Chondrocyte (in vitro differentiated cells): Measurements from ENCODE around the gene WNT5B. TPM values are rescaled to one million over a fixed set of nuclear protein-coding genes. Genes with fewer than 3 reads are reported as not detected.

Experiments used
- DNase-seq: peaks from one replicate; pipeline ENCODE4 v3.0.0; 2021; ENCODE audit warnings: mixed read lengths, low spot score
- H3K27ac Mint-ChIP-seq: one replicate; pipeline ENCODE4 v1.8.0; 2021; ENCODE audit warnings: mild to moderate bottlenecking, moderate library complexity, mixed read lengths; ENCODE audit not compliant: unreplicated experiment
- H3K27me3 Mint-ChIP-seq: 2 replicates; pipeline ENCODE4 v1.8.0; 2021; ENCODE audit warnings: low read depth, mixed read lengths
- H3K36me3 Mint-ChIP-seq: 2 replicates; pipeline ENCODE4 v1.8.0; 2021; ENCODE audit warnings: low read depth, mixed read lengths
- H3K4me1 Mint-ChIP-seq: 2 replicates; pipeline ENCODE4 v1.8.0; 2021; ENCODE audit warnings: low read depth, mild to moderate bottlenecking, mixed read lengths
- H3K4me3 Mint-ChIP-seq: one replicate; pipeline ENCODE4 v1.8.0; 2021; ENCODE audit warnings: mild to moderate bottlenecking, moderate library complexity, mixed read lengths; ENCODE audit not compliant: unreplicated experiment
- H3K9me3 Mint-ChIP-seq: 2 replicates; pipeline ENCODE4 v1.8.0; 2021; ENCODE audit warnings: low read depth, mixed read lengths
- total RNA-seq: library from RNA; stranded (reverse); gene quantifications from 3 replicates; pipeline ENCODE4 v1.2.1, GENCODE V29; 2021
- TF ChIP-seq, protein P1 (sequence below): fragments of 200-600 bp; sonication (generic); IDR thresholded peaks from 2 replicates; pipeline ENCODE4 v1.5.0; 2021; ENCODE audit warnings: antibody characterized with exemption, mild to moderate bottlenecking, moderate library complexity

WNT5B gene
- total RNA-seq, 1 donor from 2014 or later: 68.0 TPM

DNA sequence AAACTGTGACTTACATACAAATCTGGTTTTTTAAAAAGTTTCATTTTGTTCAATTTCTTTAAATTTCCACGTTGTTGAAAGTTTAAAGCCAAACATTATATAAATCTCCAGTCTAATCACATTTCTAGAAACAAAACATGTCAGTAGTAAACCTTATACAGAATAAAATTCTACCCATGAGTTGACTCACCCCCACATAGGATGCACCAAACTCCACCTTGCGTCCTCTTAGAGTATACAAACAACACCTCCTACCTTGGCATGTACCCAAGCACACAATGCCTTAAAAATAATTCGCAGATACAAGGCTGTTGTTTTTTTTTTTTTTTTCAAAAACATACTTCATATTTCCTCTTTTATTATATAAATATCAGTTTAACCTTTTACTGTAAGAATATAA lies 38.0 kb upstream of the WNT5B start:
- TF ChIP-seq, protein P1, sequence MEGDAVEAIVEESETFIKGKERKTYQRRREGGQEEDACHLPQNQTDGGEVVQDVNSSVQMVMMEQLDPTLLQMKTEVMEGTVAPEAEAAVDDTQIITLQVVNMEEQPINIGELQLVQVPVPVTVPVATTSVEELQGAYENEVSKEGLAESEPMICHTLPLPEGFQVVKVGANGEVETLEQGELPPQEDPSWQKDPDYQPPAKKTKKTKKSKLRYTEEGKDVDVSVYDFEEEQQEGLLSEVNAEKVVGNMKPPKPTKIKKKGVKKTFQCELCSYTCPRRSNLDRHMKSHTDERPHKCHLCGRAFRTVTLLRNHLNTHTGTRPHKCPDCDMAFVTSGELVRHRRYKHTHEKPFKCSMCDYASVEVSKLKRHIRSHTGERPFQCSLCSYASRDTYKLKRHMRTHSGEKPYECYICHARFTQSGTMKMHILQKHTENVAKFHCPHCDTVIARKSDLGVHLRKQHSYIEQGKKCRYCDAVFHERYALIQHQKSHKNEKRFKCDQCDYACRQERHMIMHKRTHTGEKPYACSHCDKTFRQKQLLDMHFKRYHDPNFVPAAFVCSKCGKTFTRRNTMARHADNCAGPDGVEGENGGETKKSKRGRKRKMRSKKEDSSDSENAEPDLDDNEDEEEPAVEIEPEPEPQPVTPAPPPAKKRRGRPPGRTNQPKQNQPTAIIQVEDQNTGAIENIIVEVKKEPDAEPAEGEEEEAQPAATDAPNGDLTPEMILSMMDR: peak; percentile 54
- H3K27me3 Mint-ChIP-seq: no peaks in the 10 kb centered on the region
- no peaks in the 10 kb centered on the region for H3K9me3 Mint-ChIP-seq
- H3K36me3 Mint-ChIP-seq: no peaks in the 10 kb centered on the region
- no peak for DNase-seq
- H3K4me3 Mint-ChIP-seq: peak overlapping the region; percentile 72
- H3K27ac Mint-ChIP-seq: peak overlapping the region; percentile 96
- H3K4me1 Mint-ChIP-seq: peaks cover 80% of the 10 kb centered on the region

DNA sequence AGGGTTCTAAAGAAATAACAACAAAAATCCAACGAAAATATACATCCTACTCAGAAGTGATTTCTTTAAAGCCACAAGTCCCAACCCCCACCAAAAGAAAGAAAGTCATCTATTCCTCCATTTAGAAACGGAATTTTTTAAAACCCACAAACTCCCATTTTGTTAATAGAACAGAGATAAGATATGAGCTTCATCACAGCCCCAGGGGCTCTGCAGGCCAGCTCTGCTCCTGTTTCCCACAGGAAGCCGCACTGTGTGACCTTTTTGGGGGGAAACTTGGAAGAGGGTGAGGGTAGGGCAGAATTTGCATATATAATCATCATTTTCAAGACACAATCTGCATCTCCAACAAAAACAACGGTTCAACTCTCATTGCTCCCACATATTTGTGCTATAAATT lies 37.5 kb upstream of the WNT5B start:
- peak overlapping the region; percentile 93 for H3K27ac Mint-ChIP-seq
- no peak for DNase-seq

DNA sequence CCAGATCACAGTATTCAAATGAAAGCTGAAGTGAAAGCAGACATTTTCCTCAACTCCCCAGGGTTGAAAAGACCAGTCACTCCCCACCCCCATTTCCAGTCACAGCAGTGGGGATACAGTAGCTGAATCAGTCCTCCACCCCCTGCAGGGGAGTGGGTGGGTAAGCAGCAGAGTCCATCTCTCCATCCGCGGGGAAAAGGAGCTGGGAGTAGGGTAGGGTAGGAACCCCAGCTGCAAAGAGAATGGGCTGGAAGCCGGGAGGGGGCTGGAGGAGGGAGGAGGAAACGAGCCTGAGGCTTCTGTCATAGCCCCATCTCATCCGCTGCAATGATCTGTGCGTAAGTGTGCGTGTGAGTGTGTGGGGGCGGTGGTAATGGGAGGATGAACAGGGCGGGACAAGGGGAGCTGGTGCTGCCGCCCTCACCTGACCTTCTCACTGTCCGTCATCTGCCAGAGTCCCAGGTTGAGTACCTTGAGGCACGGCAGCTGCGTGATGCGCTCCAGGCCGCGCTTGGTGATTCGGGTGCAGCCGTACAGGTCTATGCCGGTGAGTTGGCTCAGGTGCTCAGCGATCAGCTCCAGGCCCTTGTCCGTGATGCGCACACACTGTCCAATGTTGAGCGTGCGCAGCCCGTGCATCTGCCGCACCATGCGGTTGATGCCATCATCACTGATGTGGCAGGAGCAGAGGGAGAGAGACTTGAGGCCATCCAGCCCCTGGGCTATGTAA lies 36.4 kb upstream of the WNT5B start:
- no peak for DNase-seq
- H3K27ac Mint-ChIP-seq: peak overlapping the region; percentile 93

More for the DNA sequence above, 37.5 kb upstream of the WNT5B start:
- TF ChIP-seq, protein P1: no peak
- peaks cover 81% of the 10 kb centered on the region for H3K4me1 Mint-ChIP-seq
- H3K36me3 Mint-ChIP-seq: no peaks in the 10 kb centered on the region
- H3K9me3 Mint-ChIP-seq: no peaks in the 10 kb centered on the region
- no peaks in the 10 kb centered on the region for H3K27me3 Mint-ChIP-seq
- H3K4me3 Mint-ChIP-seq: peak overlapping the region; percentile 78

DNA sequence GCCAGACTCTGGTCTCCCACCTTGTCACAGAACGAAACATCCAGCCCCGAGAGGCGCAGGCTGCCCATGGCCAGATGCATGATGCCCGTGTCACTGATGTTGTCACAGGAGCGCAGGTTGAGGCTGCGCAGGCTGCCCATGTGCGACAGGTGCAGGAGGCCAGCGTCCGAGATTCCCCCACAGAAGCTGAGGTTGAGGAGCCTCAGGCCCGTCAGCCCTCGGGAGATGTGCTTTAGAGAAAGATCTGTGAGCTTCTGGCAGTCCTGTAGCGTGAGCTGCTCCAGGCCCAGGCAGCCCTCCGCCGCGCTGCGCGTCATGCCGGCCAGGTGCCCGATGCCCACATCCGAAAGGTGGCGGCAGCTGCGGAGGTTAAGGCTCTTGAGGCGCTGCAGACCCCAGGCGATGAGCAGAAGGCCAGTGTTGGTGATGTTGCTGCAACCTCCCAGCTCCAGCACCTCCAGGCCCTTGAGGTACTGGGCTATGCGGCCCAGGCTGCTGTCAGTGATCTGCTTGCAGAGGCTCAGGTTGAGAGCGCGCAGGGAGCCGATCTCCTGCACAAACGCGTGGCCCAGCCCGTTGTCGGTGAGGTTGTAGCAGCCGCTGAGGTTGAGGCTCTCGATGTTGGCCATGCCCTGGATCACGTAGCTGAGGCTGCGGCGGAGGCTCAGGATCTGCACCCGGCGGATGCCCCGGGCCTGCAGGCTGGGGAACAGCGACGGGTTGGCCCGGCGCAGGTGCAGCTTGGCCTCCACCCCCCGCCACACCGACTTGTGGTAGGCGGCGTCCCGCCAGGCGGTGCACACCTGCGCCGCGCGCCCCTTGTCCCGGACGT lies 35.6 kb upstream of the WNT5B start:
- peaks cover 71% of the 10 kb centered on the region for H3K4me1 Mint-ChIP-seq
- no peaks in the 10 kb centered on the region for H3K27me3 Mint-ChIP-seq
- TF ChIP-seq, protein P1: no peak
- peak overlapping the region; percentile 93 for H3K27ac Mint-ChIP-seq
- no peak for DNase-seq
- peak overlapping the region; percentile 78 for H3K4me3 Mint-ChIP-seq
- no peaks in the 10 kb centered on the region for H3K36me3 Mint-ChIP-seq
- no peaks in the 10 kb centered on the region for H3K9me3 Mint-ChIP-seq

More for the DNA sequence above, 36.4 kb upstream of the WNT5B start:
- Mint-ChIP-seq H3K4me3 (peak overlapping the region; percentile 78), H3K36me3 (no peaks in the 10 kb centered on the region), H3K27me3 (no peaks in the 10 kb centered on the region), H3K9me3 (no peaks in the 10 kb centered on the region), H3K4me1 (peaks cover 79% of the 10 kb centered on the region)
- TF ChIP-seq, protein P1: peak; percentile 45

- DNase-seq: no peak
- H3K27me3 Mint-ChIP-seq: no peaks in the 10 kb centered on the region
- TF ChIP-seq, protein P1: no peak
- H3K4me1 Mint-ChIP-seq: peaks cover 65% of the 10 kb centered on the region
- H3K9me3 Mint-ChIP-seq: no peaks in the 10 kb centered on the region
- no peaks in the 10 kb centered on the region for H3K36me3 Mint-ChIP-seq
- peak overlapping the region; percentile 78 for H3K4me3 Mint-ChIP-seq
- H3K27ac Mint-ChIP-seq: no peak overlapping the region
Observed at GRCh38 chr12:1594006-1594260, 35.1 kb upstream of the WNT5B start.
